ES-I3 (cell line): ENCODE measurements around the gene NKTR.

Experiments
- H3K36me3 ChIP-seq: 2 replicates; pipeline ENCODE4 v1.6.1; 2013; ENCODE audit warnings: mild to moderate bottlenecking, low read length, control low read depth, moderate library complexity; ENCODE audit not compliant: insufficient read depth
- H3K4me1 ChIP-seq: 2 replicates; pipeline ENCODE4 v1.6.1; 2013; ENCODE audit warnings: mild to moderate bottlenecking, control low read depth, low read length; ENCODE audit not compliant: insufficient read depth
- H3K9ac ChIP-seq: 2 replicates; pipeline ENCODE4 v1.6.1; 2013; ENCODE audit warnings: low read depth, mild to moderate bottlenecking, low read length, moderate library complexity
- H3K9me3 ChIP-seq: 2 replicates; pipeline ENCODE4 v1.6.1; 2013; ENCODE audit warnings: mild to moderate bottlenecking, low read length, moderate library complexity; ENCODE audit not compliant: control insufficient read depth, insufficient read depth

Gene NKTR

GRCh38 chr3:42658771-42659390 is 58.4 kb downstream of the NKTR start:
- no peaks in the 10 kb centered on the region for H3K36me3 ChIP-seq
- H3K9me3 ChIP-seq = no peaks in the 10 kb centered on the region
- H3K4me1 ChIP-seq = peaks cover 8% of the 10 kb centered on the region
- H3K9ac ChIP-seq = no peak overlapping the region

DNA sequence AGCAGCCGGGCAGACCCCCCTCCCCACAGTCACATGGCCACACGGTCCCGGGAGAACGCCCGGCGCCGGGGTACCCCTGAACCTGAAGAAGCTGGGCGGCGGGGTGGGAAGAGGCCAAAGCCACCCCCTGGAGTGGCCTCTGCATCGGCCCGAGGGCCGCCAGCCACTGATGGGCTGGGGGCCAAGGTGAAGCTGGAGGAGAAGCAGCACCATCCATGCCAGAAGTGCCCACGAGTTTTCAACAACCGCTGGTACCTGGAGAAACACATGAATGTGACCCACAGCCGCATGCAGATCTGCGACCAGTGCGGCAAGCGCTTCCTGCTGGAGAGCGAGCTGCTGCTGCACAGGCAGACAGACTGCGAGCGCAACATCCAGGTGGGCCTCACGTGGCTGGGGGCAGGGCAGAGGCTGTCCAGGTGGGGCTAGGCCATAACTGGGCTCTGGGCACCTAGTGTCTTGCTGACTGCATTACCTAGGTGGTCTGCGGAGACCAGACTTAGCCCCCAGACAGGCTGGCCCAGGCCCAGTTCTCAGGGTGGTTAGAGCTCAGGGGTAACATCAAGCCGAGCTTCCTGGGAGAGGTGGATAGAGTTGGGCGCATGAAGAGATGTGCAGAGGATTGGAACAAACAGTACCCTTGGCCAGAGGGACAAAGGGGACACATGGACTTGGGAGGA is 59.1 kb downstream of the NKTR start:
- no peak overlapping the region for H3K9ac ChIP-seq
- H3K36me3 ChIP-seq = no peaks in the 10 kb centered on the region
- peaks cover 8% of the 10 kb centered on the region for H3K4me1 ChIP-seq
- no peaks in the 10 kb centered on the region for H3K9me3 ChIP-seq

- H3K36me3 ChIP-seq = no peaks in the 10 kb centered on the region
These were observed 59.7 kb downstream of the NKTR start for GRCh38 chr3:42660131-42660715.

DNA sequence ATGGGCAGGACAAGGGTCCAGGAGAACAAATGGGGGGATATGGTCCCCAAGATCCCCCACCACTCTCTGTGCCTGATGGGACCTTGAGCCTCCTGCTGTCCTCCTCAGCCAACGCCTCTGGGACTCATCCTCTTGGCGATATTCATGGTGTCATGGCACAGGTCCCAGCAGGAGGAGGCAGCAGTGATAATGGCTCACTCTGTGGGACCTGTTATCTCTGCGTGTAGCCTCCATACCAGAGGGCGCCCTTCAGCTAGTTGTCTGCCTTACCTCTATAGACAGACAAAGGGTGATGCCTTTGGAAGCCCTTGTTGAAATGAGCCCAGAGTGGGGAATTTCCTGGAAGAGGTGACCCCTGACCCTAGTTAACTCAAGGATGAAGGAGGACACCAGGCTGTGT is 60.4 kb downstream of the NKTR start:
- H3K36me3 ChIP-seq = no peaks in the 10 kb centered on the region
- H3K4me1 ChIP-seq = peaks cover under 1% of the 10 kb centered on the region; the same call in 1 of the 2 replicates
- no peaks in the 10 kb centered on the region for H3K9me3 ChIP-seq
- no peak overlapping the region for H3K9ac ChIP-seq

More at GRCh38 chr3:42660131-42660715, 59.7 kb downstream of the NKTR start:
- Histone ChIP-seq H3K9me3 (no peaks in the 10 kb centered on the region), H3K4me1 (peaks cover 7% of the 10 kb centered on the region), H3K9ac (no peak overlapping the region)

DNA sequence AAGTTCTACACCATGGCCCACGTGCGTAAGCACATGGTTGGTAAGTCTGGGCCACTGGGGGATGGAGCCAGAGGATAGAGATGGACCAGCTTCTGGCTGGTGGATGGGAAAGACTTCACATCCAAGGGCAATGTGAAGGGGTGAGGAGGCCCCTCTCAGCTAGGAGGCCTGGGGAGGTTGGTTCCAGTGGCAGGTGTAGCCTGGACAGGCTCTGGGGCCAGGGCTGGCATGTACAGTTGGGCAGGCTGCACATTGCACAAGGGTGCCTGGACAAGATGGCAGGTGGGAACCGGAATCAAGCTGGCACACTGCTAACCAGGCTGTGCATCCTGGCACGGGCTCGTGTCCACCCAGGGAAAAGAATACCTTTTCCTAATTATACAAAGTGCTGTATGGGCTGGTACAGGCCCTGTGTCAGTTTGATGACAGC is 61.1 kb downstream of the NKTR start:
- Histone ChIP-seq H3K36me3 (no peaks in the 10 kb centered on the region), H3K9me3 (no peaks in the 10 kb centered on the region), H3K4me1 (no peaks in the 10 kb centered on the region), H3K9ac (no peak overlapping the region)

- no peaks in the 10 kb centered on the region for H3K36me3 ChIP-seq
- H3K4me1 ChIP-seq = no peaks in the 10 kb centered on the region
- H3K9ac ChIP-seq = no peak overlapping the region
- H3K9me3 ChIP-seq = no peaks in the 10 kb centered on the region
These were observed 61.7 kb downstream of the NKTR start for GRCh38 chr3:42662037-42662812.

DNA sequence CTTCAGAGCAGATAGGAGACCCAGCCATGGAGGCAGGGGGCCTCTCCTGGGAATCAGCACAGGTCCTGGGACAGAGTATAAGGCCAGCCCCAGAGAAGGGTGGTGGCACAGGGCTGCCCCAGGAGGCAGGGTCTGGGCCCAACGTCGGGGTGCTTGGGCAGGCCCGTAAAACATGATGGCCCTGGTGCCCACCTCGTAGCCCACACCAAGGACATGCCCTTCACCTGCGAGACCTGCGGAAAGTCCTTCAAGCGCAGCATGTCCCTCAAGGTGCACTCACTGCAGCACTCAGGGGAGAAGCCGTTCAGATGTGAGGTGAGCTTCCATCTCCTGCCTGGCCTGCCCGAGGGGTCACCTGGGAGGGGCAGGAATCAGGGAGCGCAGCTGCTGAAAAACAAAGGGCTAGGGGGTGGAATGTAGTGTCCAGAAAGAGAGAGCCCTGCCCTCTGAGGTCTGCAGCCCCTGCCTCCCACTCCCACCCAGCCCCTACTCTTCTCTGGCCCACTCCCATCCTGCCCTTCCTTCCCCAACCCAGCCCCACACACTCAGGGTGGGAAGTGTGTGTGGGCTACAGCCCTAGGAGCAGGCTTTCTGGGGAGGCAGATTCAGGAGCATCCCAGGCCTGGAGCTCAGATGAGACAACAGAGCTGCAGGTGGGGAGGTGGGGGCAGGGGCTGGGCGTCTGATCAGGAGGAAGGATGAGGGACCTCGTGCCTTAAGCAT is 62.5 kb downstream of the NKTR start:
- Histone ChIP-seq H3K4me1 (no peaks in the 10 kb centered on the region), H3K36me3 (no peaks in the 10 kb centered on the region), H3K9ac (no peak overlapping the region), H3K9me3 (no peaks in the 10 kb centered on the region)

DNA sequence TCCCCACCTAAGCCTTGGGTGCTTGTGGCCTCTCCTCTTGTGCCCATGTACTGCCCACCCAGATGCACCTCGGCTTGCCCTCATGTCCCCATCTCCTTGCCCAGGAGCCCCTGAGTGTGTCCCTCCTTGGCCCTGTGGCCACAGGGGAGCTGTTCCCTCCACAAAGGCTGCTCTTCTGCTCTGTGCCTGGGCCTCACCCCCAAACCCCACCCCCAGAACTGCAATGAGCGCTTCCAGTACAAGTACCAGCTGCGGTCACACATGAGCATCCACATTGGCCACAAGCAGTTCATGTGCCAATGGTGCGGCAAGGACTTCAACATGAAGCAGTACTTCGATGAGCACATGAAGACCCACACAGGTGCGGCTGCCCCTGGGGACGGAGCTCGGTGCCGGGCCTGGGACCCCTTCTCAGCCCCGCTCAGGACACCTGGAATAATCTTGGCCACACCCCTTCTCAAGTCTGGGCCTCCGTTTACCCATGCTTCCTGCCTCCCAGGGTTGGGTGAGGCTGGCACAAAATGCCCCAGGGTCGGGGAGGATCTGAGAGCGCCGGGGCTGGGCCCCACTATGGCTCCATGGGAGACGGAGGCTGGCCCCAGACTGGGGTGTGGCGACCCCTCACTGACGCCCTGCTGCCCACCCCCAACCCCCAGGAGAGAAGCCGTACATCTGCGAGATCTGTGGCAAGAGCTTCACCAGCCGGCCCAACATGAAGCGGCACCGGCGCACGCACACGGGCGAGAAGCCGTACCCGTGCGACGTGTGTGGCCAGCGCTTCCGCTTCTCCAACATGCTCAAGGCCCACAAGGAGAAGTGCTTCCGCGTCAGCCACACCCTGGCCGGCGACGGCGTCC is 63.3 kb downstream of the NKTR start:
- no peaks in the 10 kb centered on the region for H3K9me3 ChIP-seq
- no peaks in the 10 kb centered on the region for H3K4me1 ChIP-seq
- H3K36me3 ChIP-seq = no peaks in the 10 kb centered on the region
- H3K9ac ChIP-seq = no peak overlapping the region

DNA sequence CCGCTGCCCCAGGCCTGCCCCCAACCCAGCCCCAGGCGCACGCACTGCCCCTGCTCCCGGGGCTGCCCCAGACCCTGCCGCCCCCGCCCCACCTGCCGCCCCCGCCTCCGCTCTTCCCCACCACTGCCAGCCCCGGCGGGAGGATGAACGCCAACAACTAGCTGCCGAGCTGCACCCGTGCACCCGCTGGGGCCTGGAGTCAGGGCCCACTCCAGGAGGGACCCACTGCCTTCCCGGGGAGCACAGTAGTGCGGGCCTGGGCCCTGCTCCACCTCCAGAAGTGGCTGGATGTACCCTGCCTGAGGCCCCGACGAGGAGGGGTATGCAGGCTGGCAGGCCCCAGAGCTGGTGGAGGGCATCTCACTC is 63.9 kb downstream of the NKTR start:
- H3K9ac ChIP-seq = no peak overlapping the region
- H3K9me3 ChIP-seq = no peaks in the 10 kb centered on the region
- no peaks in the 10 kb centered on the region for H3K36me3 ChIP-seq
- no peaks in the 10 kb centered on the region for H3K4me1 ChIP-seq

- Histone ChIP-seq H3K36me3 (no peaks in the 10 kb centered on the region), H3K9ac (no peak overlapping the region), H3K4me1 (no peaks in the 10 kb centered on the region), H3K9me3 (no peaks in the 10 kb centered on the region)
These were observed 64.8 kb downstream of the NKTR start for GRCh38 chr3:42665050-42665878.

DNA sequence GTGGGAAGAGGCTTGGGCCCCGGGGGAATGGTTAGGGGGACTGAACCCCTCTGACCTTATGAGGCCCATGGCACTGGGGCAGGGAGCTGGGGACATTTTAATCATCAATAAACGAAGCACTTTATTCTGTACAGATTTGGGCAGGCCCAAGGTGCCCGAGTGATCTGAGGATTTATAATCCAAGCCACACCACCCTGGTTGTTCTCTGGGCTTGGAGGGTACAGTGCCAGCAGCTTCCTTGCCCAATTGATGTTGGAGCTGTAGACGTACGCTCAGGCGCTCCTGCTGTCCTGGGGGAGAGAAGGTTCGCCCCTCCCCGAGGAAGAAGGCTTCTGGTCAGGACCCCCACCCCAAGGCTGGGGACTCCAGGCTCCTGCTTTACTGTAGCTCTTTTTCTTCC is 65.5 kb downstream of the NKTR start:
- H3K4me1 ChIP-seq = no peaks in the 10 kb centered on the region
- H3K36me3 ChIP-seq = no peaks in the 10 kb centered on the region
- H3K9me3 ChIP-seq = no peaks in the 10 kb centered on the region; the same call in 1 of the 2 replicates
- no peak overlapping the region for H3K9ac ChIP-seq

DNA sequence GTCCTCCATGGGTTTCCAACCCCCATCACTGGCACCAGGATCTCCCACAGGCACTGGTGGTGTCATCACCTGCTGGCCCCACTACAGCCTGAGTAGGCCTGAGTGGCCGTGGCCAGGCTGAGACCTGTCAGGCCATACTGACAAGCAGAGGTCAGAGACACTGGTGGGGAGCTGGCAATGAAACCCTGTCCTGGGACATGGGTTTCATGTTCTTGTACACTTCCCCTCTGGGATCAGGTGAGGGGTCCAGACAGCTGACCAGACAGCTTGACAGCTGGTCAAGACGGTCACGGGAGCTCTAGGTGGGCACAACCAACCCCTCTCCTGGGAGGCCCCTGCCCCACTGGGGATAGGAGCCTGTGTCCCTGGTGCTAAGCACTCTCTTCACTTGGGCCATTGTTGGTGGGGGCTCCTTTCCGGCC is 66.1 kb downstream of the NKTR start:
- Histone ChIP-seq H3K9ac (no peak overlapping the region), H3K36me3 (no peaks in the 10 kb centered on the region), H3K9me3 (no peaks in the 10 kb centered on the region; the same call in 1 of the 2 replicates), H3K4me1 (no peaks in the 10 kb centered on the region)

DNA sequence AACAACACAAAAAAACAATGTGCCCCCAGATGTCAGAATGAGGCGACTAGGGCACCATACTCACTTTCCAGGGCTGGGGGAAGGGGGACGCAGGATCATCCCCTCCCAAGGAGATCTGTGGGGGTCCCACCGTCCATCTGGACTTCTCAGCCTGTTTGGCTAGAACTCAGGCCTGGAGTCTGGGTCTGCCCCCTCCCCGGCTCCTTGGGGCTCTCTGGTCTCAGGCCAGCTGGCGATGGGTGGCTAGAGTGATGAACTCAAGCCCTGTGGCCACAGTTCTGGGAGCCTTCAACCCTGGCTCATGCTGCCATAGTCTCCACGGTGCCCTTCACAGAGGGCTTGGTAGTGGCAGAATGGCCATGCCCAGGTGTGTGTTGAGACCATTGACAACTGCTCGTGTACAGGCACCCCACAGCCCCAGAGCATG is 66.6 kb downstream of the NKTR start:
- no peaks in the 10 kb centered on the region for H3K36me3 ChIP-seq
- no peak overlapping the region for H3K9ac ChIP-seq
- H3K4me1 ChIP-seq = no peaks in the 10 kb centered on the region
- no peaks in the 10 kb centered on the region; the same call in 1 of the 2 replicates for H3K9me3 ChIP-seq
